Peyer's patch (tissue), 4 donors: ENCODE measurements around the gene SH3RF3.

ENCODE experiments used
- POLR2A ChIP-seq, 2 donors: fragments of 450-650 bp; IDR thresholded peaks; one replicate each; pipeline ENCODE4 v1.5.1; 2017; ENCODE audit warnings: antibody characterized with exemption in 2 of 2, mild to moderate bottlenecking in 2 of 2, moderate library complexity in 2 of 2
- TF ChIP-seq, protein P1 (sequence below), 6 experiments: fragments of 450-650 bp in 4 of 6; fragments of 200-600 bp in 2 of 6; sonication (generic) in 1 of 6; IDR thresholded peaks; one replicate each; pipeline ENCODE4 v1.5.1; 2017 to 2019; ENCODE audit warnings: antibody characterized with exemption in 6 of 6, mild to moderate bottlenecking in 3 of 6, moderate library complexity in 1 of 6

GRCh38 chr2:109253217-109253616 is 124.2 kb downstream of the SH3RF3 start:
- TF ChIP-seq, protein P1, sequence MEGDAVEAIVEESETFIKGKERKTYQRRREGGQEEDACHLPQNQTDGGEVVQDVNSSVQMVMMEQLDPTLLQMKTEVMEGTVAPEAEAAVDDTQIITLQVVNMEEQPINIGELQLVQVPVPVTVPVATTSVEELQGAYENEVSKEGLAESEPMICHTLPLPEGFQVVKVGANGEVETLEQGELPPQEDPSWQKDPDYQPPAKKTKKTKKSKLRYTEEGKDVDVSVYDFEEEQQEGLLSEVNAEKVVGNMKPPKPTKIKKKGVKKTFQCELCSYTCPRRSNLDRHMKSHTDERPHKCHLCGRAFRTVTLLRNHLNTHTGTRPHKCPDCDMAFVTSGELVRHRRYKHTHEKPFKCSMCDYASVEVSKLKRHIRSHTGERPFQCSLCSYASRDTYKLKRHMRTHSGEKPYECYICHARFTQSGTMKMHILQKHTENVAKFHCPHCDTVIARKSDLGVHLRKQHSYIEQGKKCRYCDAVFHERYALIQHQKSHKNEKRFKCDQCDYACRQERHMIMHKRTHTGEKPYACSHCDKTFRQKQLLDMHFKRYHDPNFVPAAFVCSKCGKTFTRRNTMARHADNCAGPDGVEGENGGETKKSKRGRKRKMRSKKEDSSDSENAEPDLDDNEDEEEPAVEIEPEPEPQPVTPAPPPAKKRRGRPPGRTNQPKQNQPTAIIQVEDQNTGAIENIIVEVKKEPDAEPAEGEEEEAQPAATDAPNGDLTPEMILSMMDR (IDR thresholded peaks at IDR 0.05), result no peak
- TF ChIP-seq POLR2A (IDR thresholded peaks at IDR 0.05), result no peak
